A673 (cell line): Measurements from ENCODE around the gene TELO2.

Source experiments
- EZH2 ChIP-seq: fragments of 200-600 bp; sonication (generic); IDR thresholded peaks from 2 replicates; pipeline ENCODE4 v1.6.1; 2017; ENCODE audit warnings: borderline replicate concordance, low read depth, mild to moderate bottlenecking, mixed read lengths, antibody characterized with exemption, low read length; ENCODE audit not compliant: poor library complexity, severe bottlenecking
- TF ChIP-seq, protein P1 (sequence below): fragments of 300-800, 200-600 bp; sonication (generic); conservative IDR thresholded peaks from 2 replicates; pipeline ENCODE4 v1.5.1; 2017; ENCODE audit warnings: low read depth, mild to moderate bottlenecking, antibody characterized with exemption, low read length, moderate library complexity, mixed read lengths

DNA sequence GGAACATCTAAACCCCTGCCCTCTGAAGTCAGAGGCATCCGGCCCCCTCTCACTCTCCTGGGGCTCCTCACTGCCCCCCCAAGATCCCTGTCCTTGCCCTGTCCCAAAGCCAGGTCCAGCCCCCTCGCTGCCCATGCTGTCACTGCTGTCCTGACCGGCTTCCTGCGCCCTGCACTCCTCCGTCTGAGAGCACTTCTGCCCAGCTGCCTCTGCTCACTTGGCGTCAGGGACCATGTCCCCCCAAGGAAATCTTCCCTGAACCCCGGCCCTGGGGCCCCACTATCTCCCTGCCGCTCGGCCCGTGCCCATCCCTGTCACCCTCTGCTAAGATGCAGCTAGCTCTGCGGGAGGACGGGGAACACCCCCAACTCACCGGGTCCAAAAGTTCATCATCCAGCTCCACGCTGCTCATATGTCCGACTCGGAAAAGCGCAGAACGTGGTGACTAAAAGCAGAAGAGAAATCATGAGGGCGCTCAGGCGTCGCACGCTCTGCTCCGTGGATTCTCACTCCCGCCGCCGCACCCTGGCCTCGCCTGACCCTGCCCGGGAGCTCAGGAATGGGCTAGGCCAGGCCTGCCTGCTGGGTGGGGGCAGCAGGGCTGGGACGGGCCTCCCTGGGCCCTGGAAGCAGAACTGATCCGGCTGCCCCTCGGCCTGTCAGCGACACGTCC lies 28.1 kb upstream of the TELO2 start:
- TF ChIP-seq, protein P1, sequence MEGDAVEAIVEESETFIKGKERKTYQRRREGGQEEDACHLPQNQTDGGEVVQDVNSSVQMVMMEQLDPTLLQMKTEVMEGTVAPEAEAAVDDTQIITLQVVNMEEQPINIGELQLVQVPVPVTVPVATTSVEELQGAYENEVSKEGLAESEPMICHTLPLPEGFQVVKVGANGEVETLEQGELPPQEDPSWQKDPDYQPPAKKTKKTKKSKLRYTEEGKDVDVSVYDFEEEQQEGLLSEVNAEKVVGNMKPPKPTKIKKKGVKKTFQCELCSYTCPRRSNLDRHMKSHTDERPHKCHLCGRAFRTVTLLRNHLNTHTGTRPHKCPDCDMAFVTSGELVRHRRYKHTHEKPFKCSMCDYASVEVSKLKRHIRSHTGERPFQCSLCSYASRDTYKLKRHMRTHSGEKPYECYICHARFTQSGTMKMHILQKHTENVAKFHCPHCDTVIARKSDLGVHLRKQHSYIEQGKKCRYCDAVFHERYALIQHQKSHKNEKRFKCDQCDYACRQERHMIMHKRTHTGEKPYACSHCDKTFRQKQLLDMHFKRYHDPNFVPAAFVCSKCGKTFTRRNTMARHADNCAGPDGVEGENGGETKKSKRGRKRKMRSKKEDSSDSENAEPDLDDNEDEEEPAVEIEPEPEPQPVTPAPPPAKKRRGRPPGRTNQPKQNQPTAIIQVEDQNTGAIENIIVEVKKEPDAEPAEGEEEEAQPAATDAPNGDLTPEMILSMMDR: no peak
- no peak for TF ChIP-seq EZH2
